Sigmoid colon (tissue), 7 donors: Measurements from ENCODE around the gene PRR19. TPM values are rescaled to one million over a fixed set of nuclear protein-coding genes. Genes with fewer than 3 reads are reported as not detected.

Source experiments
- DNase-seq: peaks from one replicate; pipeline ENCODE4 v3.0.0-alpha.2; 2019
- H3K27ac ChIP-seq, 4 donors: fragments of 200-600 bp; sonication (generic); one replicate each; pipeline ENCODE4 v1.5.1; 2016 to 2019; ENCODE audit warnings: mild to moderate bottlenecking in 1 of 4
- H3K27me3 ChIP-seq, 3 donors: fragments of 200-600 bp; sonication (generic); one replicate each; pipeline ENCODE4 v1.5.1; 2019; ENCODE audit warnings: mild to moderate bottlenecking in 1 of 3
- H3K36me3 ChIP-seq, 4 donors: fragments of 200-600 bp; sonication (generic); one replicate each; pipeline ENCODE4 v1.5.1; 2016 to 2019
- H3K4me1 ChIP-seq, 4 donors: fragments of 200-600 bp; sonication (generic); one replicate each; pipeline ENCODE4 v1.5.1; 2017 to 2019
- H3K4me3 ChIP-seq, 4 donors: fragments of 200-600 bp; sonication (generic); one replicate each; pipeline ENCODE4 v1.5.1; 2017 to 2019; ENCODE audit warnings: mild to moderate bottlenecking in 2 of 4, moderate library complexity in 1 of 4
- H3K9me3 ChIP-seq, 4 donors: fragments of 200-600 bp in 3 of 4; sonication (generic) in 3 of 4; one replicate each; pipeline versions ENCODE4 v1.5.1 to v1.6.1; 2013 to 2019
- EP300 ChIP-seq, 4 donors: sonication (generic); formaldehyde crosslinking; IDR thresholded peaks; one replicate each; pipeline ENCODE4 v1.6.1; 2017; ENCODE audit warnings: antibody characterized with exemption in 4 of 4
- POLR2A ChIP-seq, 2 donors: fragments of 450-650 bp; IDR thresholded peaks; one replicate each; pipeline ENCODE4 v1.6.1; 2016; ENCODE audit warnings: antibody characterized with exemption in 2 of 2, mild to moderate bottlenecking in 2 of 2, moderate library complexity in 2 of 2
- POLR2AphosphoS5 ChIP-seq, 4 donors: sonication (generic); formaldehyde crosslinking; IDR thresholded peaks; one replicate each; pipeline ENCODE4 v1.6.1; 2017; ENCODE audit warnings: antibody characterized with exemption in 4 of 4
- WGBS, 2 donors: extraction: QIAGEN DNeasy Blood & Tissue Kit; methylation state at CpG; one replicate each; pipeline ENCODE4 v1.1.7; 2013; 5-methylcytosine and 5-hydroxymethylcytosine counted together
- intact Hi-C: fragments of 100-400 bp; cut with DNase I; formaldehyde crosslinking; loops from one replicate; pipeline ENCODE4 v1.15.1; 2023
- polyA plus RNA-seq, 3 donors: library from polyadenylated mRNA; stranded (reverse); fragments of 200-250 nt; gene quantifications; one replicate each; pipeline ENCODE4 v1.2.3, GENCODE V29; 2013
- total RNA-seq, 4 donors: library from RNA; depleted of rRNA; stranded (reverse); fragments of >200 nt; gene quantifications; one replicate each; pipeline ENCODE4 v1.1.0, GENCODE V29; 2016
- TF ChIP-seq, protein P1 (sequence below), 4 experiments: fragments of 450-650 bp in 3 of 4; fragments of 200-600 bp in 1 of 4; IDR thresholded peaks; one replicate each; pipeline ENCODE4 v1.5.1; 2016 to 2019; ENCODE audit warnings: antibody characterized with exemption in 4 of 4, mild to moderate bottlenecking in 3 of 4, moderate library complexity in 2 of 4
- donor health status: healthy with polysubstance abuse.
- donor health status: Bipolar disorder and iron deficiency.
- donor health status: healthy.

PRR19 gene
- total and polyA plus RNA-seq, 7 donors = 0.69 to 0.79 TPM; not detected in 5

DNA sequence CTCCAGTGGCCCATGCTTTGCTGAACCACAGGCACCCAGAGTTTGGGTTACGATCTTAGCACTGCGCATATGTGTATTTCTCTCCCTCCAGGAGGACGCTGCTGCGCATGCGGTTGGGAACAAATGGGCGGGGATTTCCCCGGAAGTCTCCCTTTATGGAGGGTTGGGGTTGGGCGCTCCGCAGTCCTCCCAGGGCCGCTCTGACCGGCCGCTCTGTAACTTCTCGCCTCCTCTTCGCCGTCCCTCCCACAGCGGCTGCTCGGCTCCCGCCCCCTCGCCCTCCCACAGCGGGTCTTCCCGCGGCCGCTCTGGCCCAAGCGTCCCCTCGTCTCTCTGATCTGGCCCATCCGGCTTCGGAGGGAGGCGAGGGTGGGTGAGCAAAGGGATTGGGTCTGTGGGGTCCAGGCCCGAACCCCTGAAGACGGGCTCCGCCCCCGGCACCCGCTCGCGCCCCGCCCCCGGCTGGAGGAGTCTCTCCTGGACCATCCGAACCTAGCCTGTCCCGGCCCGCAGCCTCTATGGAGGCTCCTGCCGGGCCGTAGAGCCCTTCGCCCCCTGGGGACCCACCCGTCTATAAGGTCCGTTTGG, 23.5 kb downstream of the PRR19 start, which contains the start of gene MEGF8:
TSS of gene MEGF8 (plus strand) at position 328 of the 588 bp plus-strand sequence. CDS start 609 bp downstream, outside the sequence.
- WGBS, 2 donors = 0% methylated on average over 45 of the region's 45 CpGs
- TF ChIP-seq, protein P1, sequence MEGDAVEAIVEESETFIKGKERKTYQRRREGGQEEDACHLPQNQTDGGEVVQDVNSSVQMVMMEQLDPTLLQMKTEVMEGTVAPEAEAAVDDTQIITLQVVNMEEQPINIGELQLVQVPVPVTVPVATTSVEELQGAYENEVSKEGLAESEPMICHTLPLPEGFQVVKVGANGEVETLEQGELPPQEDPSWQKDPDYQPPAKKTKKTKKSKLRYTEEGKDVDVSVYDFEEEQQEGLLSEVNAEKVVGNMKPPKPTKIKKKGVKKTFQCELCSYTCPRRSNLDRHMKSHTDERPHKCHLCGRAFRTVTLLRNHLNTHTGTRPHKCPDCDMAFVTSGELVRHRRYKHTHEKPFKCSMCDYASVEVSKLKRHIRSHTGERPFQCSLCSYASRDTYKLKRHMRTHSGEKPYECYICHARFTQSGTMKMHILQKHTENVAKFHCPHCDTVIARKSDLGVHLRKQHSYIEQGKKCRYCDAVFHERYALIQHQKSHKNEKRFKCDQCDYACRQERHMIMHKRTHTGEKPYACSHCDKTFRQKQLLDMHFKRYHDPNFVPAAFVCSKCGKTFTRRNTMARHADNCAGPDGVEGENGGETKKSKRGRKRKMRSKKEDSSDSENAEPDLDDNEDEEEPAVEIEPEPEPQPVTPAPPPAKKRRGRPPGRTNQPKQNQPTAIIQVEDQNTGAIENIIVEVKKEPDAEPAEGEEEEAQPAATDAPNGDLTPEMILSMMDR (IDR thresholded peaks at IDR 0.05) = peak in 1 of 4 experiments; percentile 81
- TF ChIP-seq EP300 (IDR thresholded peaks at IDR 0.05) (no peak), POLR2AphosphoS5 (IDR thresholded peaks at IDR 0.05) (peak; percentile 38 to 85 (median 82)), POLR2A (IDR thresholded peaks at IDR 0.05) (peak; percentile 52 to 55)
- Histone ChIP-seq H3K4me3 (peak within 1 kb of the TSS; percentile 66 to 94 (median 80)), H3K36me3 (no peaks in the 10 kb centered on the region), H3K4me1 (peaks cover 0 to 40% (median 37%) of the 10 kb centered on the region in 4 donors), H3K27ac (peak within 1 kb of the TSS; percentile 73 to 80 (median 76)), H3K9me3 (no peaks in the 10 kb centered on the region), H3K27me3 (peaks cover 17 to 29% (median 18%) of the 10 kb centered on the region in 3 donors)
- intact Hi-C loops = loop anchor here (5.0 kb wide), 2 partner anchors 72 to 193 kb away; partner anchors contain the start of gene POU2F2
- DNase-seq = peak; percentile 99

DNA sequence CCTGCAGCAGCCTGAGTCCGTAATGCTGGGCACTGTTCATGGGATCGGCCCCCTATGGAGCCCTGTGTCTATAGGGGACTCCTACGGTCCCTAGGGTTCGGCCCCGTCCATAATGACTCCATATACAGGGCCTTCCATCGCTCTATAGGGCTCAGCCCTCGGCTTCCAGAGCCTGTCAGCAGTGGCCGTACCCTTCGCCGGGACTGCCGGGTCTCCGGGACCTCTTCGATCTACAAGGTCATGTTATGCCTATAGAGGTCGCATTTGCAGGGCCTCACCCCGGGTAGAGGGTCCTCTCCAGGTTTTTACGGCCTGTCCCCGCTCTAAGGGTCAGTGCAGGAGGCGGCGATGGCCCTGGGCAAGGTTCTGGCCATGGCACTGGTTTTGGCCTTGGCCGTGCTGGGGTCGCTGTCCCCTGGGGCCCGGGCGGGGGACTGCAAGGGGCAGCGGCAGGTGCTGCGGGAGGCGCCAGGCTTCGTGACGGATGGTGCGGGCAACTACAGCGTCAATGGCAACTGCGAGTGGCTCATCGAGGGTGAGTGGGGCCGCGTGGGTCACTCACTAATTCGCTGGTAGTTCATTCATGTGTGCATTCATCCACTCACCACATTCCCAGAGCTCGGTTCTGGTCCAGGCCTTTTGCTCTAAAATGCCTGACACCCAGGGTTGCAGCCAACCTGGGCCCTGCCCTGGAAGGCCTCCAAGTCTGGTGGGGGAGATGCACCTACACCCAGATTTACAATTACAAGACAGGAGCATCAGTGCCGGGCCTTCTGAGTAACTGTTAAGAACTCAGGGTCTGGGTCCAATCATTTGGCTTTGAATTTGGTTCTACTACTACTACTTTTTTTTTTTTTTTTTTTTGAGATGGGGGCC, 24.2 kb downstream of the PRR19 start:
- Histone ChIP-seq H3K4me1 (peaks cover 0 to 45% (median 37%) of the 10 kb centered on the region in 4 donors), H3K27me3 (peaks cover 17 to 29% (median 18%) of the 10 kb centered on the region in 3 donors), H3K27ac (peak overlapping the region; percentile 73 to 80 (median 76)), H3K36me3 (no peaks in the 10 kb centered on the region), H3K9me3 (no peaks in the 10 kb centered on the region), H3K4me3 (peak overlapping the region; percentile 66 to 94 (median 80))
- WGBS, 2 donors = 2 to 8% methylated on average over 37 of the region's 37 CpGs
- TF ChIP-seq POLR2AphosphoS5 (IDR thresholded peaks at IDR 0.05) = no peak
- TF ChIP-seq, protein P1 (IDR thresholded peaks at IDR 0.05) = no peak
- TF ChIP-seq EP300 (IDR thresholded peaks at IDR 0.05) = no peak
- no peak for TF ChIP-seq POLR2A (IDR thresholded peaks at IDR 0.05)
- DNase-seq = no peak
- intact Hi-C loops = loop anchor here (5.0 kb wide), 2 partner anchors 71 to 194 kb away; partner anchors contain the start of gene POU2F2

DNA sequence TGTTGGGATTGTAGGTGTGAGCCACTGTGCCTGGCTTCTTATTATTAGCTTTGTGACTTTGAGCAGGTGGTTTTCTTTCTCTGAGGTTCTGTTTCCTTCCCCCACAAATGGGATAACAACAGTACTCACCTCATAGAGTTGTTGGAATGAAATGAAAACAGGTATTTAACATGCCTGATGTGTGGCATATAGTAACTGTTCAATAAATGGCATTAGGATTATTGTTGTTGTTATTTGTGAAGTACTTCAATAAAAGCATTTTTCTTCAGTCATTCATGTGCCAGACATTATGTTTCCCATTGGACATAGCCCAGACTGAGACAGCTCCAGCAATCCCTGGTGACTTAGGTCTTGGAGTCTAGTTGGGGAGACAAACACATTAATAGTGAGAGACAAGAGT, 25.0 kb downstream of the PRR19 start:
- Histone ChIP-seq H3K9me3 (no peaks in the 10 kb centered on the region), H3K27me3 (peaks cover 17 to 29% (median 18%) of the 10 kb centered on the region in 3 donors), H3K4me3 (peak overlapping the region in 1 of 4 donors; percentile 66), H3K27ac (no peak overlapping the region), H3K36me3 (no peaks in the 10 kb centered on the region), H3K4me1 (peaks cover 0 to 45% (median 37%) of the 10 kb centered on the region in 4 donors)
- DNase-seq = no peak
- no peak for TF ChIP-seq EP300 (IDR thresholded peaks at IDR 0.05)
- TF ChIP-seq, protein P1 (IDR thresholded peaks at IDR 0.05) = no peak
- no peak for TF ChIP-seq POLR2A (IDR thresholded peaks at IDR 0.05)
- TF ChIP-seq POLR2AphosphoS5 (IDR thresholded peaks at IDR 0.05) = no peak
- intact Hi-C loops = loop anchor here (5.0 kb wide), 2 partner anchors 70 to 195 kb away; partner anchors contain the start of gene POU2F2

DNA sequence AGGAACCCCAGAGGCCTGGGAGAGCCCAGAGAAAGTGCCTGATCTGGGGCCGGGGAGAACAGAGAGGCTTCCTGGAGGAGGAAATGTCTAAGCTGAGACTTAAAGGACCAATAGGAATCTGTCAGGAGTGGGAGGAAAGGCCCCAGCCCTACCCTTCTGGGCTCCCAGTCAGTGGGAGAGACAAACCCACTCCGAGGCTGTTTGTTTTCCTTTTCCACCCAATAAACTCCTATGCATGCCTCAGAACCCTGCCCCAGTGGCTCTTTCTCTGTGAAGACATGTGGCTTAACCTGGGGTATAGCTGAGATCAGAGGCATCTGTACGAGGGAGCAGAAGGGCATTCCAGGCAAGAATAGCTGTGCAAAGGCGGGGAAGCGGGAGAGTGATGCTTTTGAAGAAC, 25.4 kb downstream of the PRR19 start:
- Histone ChIP-seq H3K4me1 (peaks cover 0 to 45% (median 37%) of the 10 kb centered on the region in 4 donors), H3K4me3 (no peak overlapping the region), H3K9me3 (no peaks in the 10 kb centered on the region), H3K27ac (no peak overlapping the region), H3K36me3 (no peaks in the 10 kb centered on the region), H3K27me3 (peaks cover 17 to 25% (median 18%) of the 10 kb centered on the region in 3 donors)
- intact Hi-C loops = loop anchor here (5.0 kb wide), 2 partner anchors 70 to 195 kb away; partner anchors contain the start of gene POU2F2
- WGBS, 2 donors = 88 to 91% methylated on average over 5 of the region's 5 CpGs
- no peak for DNase-seq
- TF ChIP-seq EP300 (IDR thresholded peaks at IDR 0.05) = no peak
